GM12864 (cell line): Measurements from ENCODE around the gene PML.
"Not testable (repeated sequence)": the region's sequence is repeated elsewhere in the genome, so short reads cannot be mapped to it uniquely, and the experiment has no call there.

ENCODE experiments used
- DNase-seq: peaks from one replicate; pipeline ENCODE4 v3.0.0-alpha.2; 2011; ENCODE audit warnings: low read depth
- H3K4me3 ChIP-seq: 2 replicates; pipeline ENCODE4 v1.5.1; 2011; ENCODE audit warnings: mild to moderate bottlenecking, low read depth, low read length, control low read depth
- CTCF ChIP-seq: IDR thresholded peaks from 2 replicates; pipeline ENCODE4 v1.5.1; 2011; ENCODE audit warnings: low read depth, mild to moderate bottlenecking, moderate library complexity, low read length, control low read depth, inconsistent platforms; ENCODE audit errors: missing control alignments

PML gene

GRCh38 chr15:74044267-74045110 lies 50.0 kb downstream of the PML start:
- no peak for DNase-seq
- TF ChIP-seq CTCF = no peak
- H3K4me3 ChIP-seq = no peak overlapping the region

GRCh38 chr15:74045184-74045583 lies 50.7 kb downstream of the PML start:
- no peak for TF ChIP-seq CTCF
- H3K4me3 ChIP-seq = no peak overlapping the region
- DNase-seq = no peak

GRCh38 chr15:74045636-74046274 lies 51.2 kb downstream of the PML start:
- H3K4me3 ChIP-seq = no peak overlapping the region
- no peak for TF ChIP-seq CTCF
- DNase-seq = no peak

- DNase-seq = no peak
- TF ChIP-seq CTCF = no peak
- H3K4me3 ChIP-seq = no peak overlapping the region
These were observed 51.8 kb downstream of the PML start for GRCh38 chr15:74046275-74046674.

GRCh38 chr15:74050127-74050526 lies 55.6 kb downstream of the PML start:
- no peak for TF ChIP-seq CTCF
- no peak for DNase-seq
- H3K4me3 ChIP-seq = no peak overlapping the region

- DNase-seq = no peak
- no peak overlapping the region for H3K4me3 ChIP-seq
- no peak for TF ChIP-seq CTCF
These were observed 56.2 kb downstream of the PML start for GRCh38 chr15:74050556-74051234.

- H3K4me3 ChIP-seq, DNase-seq: not testable (repeated sequence)
These were observed 58.0 kb downstream of the PML start for GRCh38 chr15:74052271-74053260.
